Aortic smooth muscle cell (primary cell): ENCODE data around the gene DNASE1L3. TPM values are rescaled to one million over a fixed set of nuclear protein-coding genes. Genes with fewer than 3 reads are reported as not detected.

Experiments used
- total RNA-seq: library from RNA; depleted of rRNA; stranded (reverse); fragments of >200 nt; gene quantifications from 2 replicates; pipeline ENCODE4 v1.2.3, GENCODE V29; 2014

The DNASE1L3 gene, protein sequence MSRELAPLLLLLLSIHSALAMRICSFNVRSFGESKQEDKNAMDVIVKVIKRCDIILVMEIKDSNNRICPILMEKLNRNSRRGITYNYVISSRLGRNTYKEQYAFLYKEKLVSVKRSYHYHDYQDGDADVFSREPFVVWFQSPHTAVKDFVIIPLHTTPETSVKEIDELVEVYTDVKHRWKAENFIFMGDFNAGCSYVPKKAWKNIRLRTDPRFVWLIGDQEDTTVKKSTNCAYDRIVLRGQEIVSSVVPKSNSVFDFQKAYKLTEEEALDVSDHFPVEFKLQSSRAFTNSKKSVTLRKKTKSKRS
- not detected in 2 replicates for total RNA-seq

DNA sequence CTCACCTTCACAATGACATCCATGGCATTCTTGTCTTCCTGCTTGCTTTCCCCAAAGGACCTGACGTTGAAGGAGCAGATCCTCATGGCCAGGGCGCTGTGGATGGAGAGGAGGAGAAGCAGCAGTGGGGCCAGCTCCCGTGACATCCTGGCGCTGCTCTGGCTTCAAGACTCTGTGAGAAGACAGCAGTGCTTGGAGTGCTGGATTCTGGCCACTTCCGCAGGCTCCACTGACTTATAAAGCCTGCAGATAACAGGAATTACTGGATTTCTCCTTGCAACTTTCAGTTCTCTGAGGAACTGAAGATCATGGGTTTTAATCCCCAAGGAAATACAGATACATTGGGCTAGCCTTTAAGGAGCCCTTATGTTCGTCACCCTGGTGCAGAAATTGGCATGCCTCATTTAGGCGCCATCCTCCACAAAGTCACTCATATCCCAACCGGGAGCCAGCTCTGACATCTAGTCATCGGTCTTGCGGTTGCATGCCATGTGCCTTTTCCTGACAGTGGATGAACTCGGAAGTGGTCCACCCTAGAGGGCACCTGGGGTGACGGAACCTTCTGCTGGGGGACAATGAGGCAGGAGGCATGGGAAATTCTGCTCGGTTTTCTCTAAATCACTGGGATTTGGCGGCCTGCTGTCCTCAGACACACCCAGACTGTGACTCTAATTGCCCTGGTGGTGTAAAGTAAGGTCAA is at the start of gene DNASE1L3:
Gene DNASE1L3 (minus strand): TSS at position 212 of the 700 bp plus-strand sequence. CDS start 66 bp downstream, at position 146.

DNA sequence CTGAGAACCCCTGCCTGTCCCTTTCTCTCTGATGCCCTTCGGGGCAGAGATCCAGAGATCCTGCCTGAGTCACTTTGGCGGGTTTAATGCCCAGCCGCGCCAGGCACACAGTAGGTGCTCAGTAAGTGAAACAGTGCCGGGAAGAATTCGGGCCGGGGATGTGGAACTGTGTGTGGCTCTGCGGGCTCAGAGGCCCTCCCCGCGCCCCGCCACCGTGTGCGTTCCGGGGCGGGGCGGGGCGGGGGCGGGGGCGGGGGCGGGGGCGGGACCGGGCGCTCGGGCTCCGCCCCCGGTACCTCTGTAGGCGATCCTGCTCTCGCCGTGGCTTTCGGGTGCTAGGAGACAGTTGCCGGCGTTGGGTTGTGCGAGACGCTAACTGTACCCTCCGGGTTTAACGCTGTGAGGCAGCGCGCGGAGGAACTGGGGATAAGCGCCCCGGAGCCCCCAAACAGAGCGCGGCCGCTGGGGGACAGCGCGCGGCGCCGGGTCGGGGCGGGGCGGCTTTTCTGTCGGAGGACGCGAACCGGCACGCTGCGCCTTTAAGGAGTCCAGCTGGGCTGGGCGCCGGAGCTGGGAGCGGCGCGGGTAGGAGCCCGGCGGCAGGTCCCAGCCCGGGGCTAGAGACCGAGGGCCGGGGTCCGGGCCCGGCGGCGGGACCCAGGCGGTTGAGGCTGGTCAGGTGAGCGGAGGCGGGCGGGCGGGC is 26.6 kb upstream of the DNASE1L3 start, which contains the start of gene ABHD6:
Gene ABHD6 (plus strand): TSS at position 555 of the 703 bp plus-strand sequence. CDS start 18,795 bp downstream, outside the sequence.

Other genes with a start within 250 kb of the DNASE1L3 start
- 51.5 and 63.1 TPM in 2 replicates for gene FLNB, start 202.6 kb downstream of the DNASE1L3 start, total RNA-seq
- 6.1 and 8.5 TPM in 2 replicates for gene ABHD6, start 26.8 kb upstream of the DNASE1L3 start, total RNA-seq
- 12.4 and 12.7 TPM in 2 replicates for gene RPP14, start 95.3 kb upstream of the DNASE1L3 start, total RNA-seq
- gene HTD2, start 95.5 kb upstream of the DNASE1L3 start, total RNA-seq, result 4.8 TPM in 2 replicates
- gene PXK, start 121.9 kb upstream of the DNASE1L3 start, total RNA-seq, result 24.4 and 30.3 TPM in 2 replicates
- 103 and 121 TPM in 2 replicates for gene PDHB, start 222.9 kb upstream of the DNASE1L3 start, total RNA-seq